GM12892 (cell line): ENCODE results near the gene RAB14.

Experiments used
- POLR2A ChIP-seq: IDR thresholded peaks from 2 replicates; pipeline ENCODE4 v1.6.1; 2011; ENCODE audit warnings: low read depth, low read length, control low read depth
- POLR2AphosphoS5 ChIP-seq: IDR thresholded peaks from 2 replicates; pipeline ENCODE4 v1.6.1; 2011; ENCODE audit warnings: low read depth, low read length, control low read depth

DNA sequence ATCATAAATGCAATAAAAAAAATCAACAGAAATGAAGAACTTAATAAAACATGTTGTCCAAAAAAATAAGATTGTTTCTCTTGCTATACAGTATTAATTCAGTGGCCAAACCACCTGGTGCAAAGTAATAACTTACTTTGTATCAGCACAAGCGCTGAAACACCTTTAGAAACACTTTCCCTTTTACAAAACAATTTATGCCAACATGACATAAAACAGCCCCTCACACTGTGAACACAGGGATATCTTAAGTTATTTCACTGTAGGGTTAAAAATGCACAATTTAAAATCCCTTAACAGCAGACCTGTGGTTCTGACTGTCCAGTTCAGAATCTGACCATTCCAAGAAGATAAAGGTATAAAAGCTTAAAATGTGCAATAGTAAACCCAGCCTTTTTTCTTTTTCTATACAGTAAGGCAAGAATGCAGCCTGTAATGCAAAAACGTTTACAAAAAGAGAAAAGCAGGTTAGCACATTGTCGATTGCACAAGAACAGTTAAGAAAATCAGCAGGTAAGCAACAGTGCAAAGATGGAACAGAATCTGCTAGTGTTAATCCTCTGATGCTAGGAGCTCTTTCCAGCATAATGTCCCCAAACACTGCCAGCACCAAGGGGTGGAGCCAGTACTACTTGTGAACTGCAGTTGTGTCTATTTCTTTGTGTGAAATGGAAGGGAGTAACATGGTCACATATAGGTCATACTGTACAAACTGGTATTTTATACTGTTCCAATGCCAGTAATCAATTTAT is 21.6 kb downstream of the RAB14 start:
- TF ChIP-seq POLR2A (no peak), POLR2AphosphoS5 (no peak)
